Body of pancreas (tissue), 4 donors: Measurements from ENCODE around the gene PPFIA4.

Source experiments
- POLR2A ChIP-seq, 3 donors: fragments of 450-650 bp; IDR thresholded peaks; one replicate each; pipeline ENCODE4 v1.6.1; 2016; ENCODE audit warnings: antibody characterized with exemption in 3 of 3, mild to moderate bottlenecking in 2 of 3
- TF ChIP-seq, protein P1 (sequence below), 7 experiments: fragments of 450-650 bp in 4 of 7; fragments of 200-600 bp in 3 of 7; sonication (generic) in 3 of 7; IDR thresholded peaks; one replicate each; pipeline ENCODE4 v1.5.1; 2016 to 2019; ENCODE audit warnings: antibody characterized with exemption in 7 of 7

DNA sequence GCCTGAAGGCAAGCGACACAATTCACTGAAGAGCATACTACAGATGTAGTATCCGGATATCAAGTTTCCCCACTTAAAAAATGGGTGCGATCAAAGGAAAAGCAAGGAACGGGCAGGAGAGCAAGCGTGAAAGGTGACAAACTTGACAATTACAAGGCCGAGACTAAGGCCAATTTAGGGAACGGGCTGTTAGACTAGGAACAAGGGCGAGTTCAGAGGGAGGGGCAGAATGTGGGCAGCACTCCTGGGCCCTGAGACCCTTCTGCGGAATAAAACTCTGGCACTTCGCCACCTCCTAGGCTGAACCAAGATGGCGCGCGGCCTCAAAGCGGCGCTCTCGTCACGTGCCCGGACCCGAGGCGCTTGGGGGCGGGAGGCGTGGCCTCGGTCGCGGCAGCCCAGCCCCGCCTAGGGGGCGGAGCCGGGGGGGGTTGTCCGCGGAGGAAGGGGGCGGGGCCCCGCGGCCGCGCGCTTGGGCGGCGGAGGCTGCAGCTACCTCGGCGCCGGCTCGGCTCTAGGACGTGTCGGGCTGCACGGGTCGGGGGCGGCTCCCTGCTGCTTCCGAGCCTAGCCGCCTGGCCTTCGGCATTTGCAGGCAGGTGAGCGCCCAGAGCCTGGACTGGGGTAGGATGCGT, at the start of gene PPFIA4:
- TF ChIP-seq, protein P1, sequence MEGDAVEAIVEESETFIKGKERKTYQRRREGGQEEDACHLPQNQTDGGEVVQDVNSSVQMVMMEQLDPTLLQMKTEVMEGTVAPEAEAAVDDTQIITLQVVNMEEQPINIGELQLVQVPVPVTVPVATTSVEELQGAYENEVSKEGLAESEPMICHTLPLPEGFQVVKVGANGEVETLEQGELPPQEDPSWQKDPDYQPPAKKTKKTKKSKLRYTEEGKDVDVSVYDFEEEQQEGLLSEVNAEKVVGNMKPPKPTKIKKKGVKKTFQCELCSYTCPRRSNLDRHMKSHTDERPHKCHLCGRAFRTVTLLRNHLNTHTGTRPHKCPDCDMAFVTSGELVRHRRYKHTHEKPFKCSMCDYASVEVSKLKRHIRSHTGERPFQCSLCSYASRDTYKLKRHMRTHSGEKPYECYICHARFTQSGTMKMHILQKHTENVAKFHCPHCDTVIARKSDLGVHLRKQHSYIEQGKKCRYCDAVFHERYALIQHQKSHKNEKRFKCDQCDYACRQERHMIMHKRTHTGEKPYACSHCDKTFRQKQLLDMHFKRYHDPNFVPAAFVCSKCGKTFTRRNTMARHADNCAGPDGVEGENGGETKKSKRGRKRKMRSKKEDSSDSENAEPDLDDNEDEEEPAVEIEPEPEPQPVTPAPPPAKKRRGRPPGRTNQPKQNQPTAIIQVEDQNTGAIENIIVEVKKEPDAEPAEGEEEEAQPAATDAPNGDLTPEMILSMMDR (IDR thresholded peaks at IDR 0.05), result no peak
- TF ChIP-seq POLR2A (IDR thresholded peaks at IDR 0.05), result peak in 2 of 3 donors; percentile 12 to 15
